Measurements from ENCODE around the gene KCNN3.

The KCNN3 gene

GRCh38 chr1:154772056-154772455 lies 98.0 kb downstream of the KCNN3 start (continued):
- TF ChIP-seq ZNF169 (tag by site-specific recombination; IDR thresholded peaks at IDR 0.05) (no peak), ZNF677 (tag by site-specific recombination; IDR thresholded peaks at IDR 0.05) (no peak), ZNF416 (tag by site-specific recombination; IDR thresholded peaks at IDR 0.05) (no peak), HOXC10 (CRISPR knock-in tag; IDR thresholded peaks at IDR 0.05) (no peak), ZNF530 (tag by site-specific recombination; IDR thresholded peaks at IDR 0.05; ENCODE audit: low read depth) (no peak), ZNF623 (tag by site-specific recombination; IDR thresholded peaks at IDR 0.05) (no peak), GLIS2 (tag by site-specific recombination; IDR thresholded peaks at IDR 0.05) (no peak), ZNF701 (tag by site-specific recombination; IDR thresholded peaks at IDR 0.05) (no peak)

DNA sequence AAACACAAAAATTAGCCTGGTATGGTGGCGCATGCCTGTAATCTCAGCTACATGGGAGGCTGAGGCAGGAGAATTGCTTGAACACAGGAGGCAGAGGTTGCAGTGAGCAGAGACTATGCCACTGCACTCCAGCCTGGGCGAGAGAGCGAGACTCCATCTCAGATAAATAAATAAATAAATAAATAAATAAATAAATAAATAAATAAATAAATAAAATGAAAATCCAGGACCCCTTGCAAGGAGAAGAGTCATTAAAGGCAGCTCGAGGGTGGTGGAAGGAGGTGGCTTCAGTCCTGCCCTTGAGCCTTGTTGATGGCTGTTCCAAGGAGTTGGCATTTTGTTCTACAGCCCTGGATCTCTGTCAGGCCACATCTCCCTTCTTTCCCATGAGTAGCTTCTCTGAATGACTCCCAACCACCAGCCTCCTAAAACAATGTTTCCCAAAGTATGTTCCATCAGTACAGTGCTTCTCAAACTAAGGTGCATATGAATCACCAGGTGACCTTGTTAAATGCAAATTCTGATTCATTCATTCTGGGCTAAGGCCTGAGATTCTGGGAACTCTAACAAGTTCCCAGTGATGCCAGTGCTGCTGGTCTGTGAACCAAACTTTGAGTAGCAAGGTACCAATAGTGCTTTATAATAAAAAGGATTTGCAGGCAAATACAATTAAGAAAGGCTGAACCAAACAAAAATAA lies 99.0 kb downstream of the KCNN3 start:
- POLR2A ChIA-PET, result no interaction called here
- TF ChIP-seq BCL6B (tag by site-specific recombination; IDR thresholded peaks at IDR 0.05) (no peak), BCL11A (tag by site-specific recombination; IDR thresholded peaks at IDR 0.05; ENCODE audit: low read depth) (no peak), FEZF1 (tag by site-specific recombination; IDR thresholded peaks at IDR 0.05) (no peak), ZNF391 (tag by site-specific recombination; IDR thresholded peaks at IDR 0.05; ENCODE audit: borderline replicate concordance, low read depth) (no peak), ZNF202 (tag by site-specific recombination; IDR thresholded peaks at IDR 0.05; ENCODE audit: borderline replicate concordance) (no peak; the same call in 1 of the 2 replicates), REST (tag by site-specific recombination; IDR thresholded peaks at IDR 0.05) (peak; percentile 78), ZFP37 (tag by site-specific recombination; IDR thresholded peaks at IDR 0.05) (0 out of 2 replicates have a peak, but pooled peaks have one; percentile 62), ZNF132 (tag by site-specific recombination; IDR thresholded peaks at IDR 0.05; ENCODE audit: borderline replicate concordance) (no peak), ZNF600 (tag by site-specific recombination; IDR thresholded peaks at IDR 0.05) (no peak), ZBTB17 (tag by site-specific recombination; IDR thresholded peaks at IDR 0.05) (no peak), OSR2 (tag by site-specific recombination; IDR thresholded peaks at IDR 0.05) (no peak), ZBTB7A (tag by site-specific recombination; IDR thresholded peaks at IDR 0.05; ENCODE audit: low read depth) (no peak), ZNF114 (tag by site-specific recombination; IDR thresholded peaks at IDR 0.05) (no peak), ZNF837 (tag by site-specific recombination; IDR thresholded peaks at IDR 0.05) (no peak), REPIN1 (tag by site-specific recombination; IDR thresholded peaks at IDR 0.05; ENCODE audit: low read depth) (no peak), ZSCAN4 (tag by site-specific recombination; IDR thresholded peaks at IDR 0.05) (no peak)
- TF ChIP-seq, protein P1, sequence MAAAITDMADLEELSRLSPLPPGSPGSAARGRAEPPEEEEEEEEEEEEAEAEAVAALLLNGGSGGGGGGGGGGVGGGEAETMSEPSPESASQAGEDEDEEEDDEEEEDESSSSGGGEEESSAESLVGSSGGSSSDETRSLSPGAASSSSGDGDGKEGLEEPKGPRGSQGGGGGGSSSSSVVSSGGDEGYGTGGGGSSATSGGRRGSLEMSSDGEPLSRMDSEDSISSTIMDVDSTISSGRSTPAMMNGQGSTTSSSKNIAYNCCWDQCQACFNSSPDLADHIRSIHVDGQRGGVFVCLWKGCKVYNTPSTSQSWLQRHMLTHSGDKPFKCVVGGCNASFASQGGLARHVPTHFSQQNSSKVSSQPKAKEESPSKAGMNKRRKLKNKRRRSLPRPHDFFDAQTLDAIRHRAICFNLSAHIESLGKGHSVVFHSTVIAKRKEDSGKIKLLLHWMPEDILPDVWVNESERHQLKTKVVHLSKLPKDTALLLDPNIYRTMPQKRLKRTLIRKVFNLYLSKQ (tag by site-specific recombination; IDR thresholded peaks at IDR 0.05; ENCODE audit: borderline replicate concordance), result no peak
- TF ChIP-seq, protein P2, sequence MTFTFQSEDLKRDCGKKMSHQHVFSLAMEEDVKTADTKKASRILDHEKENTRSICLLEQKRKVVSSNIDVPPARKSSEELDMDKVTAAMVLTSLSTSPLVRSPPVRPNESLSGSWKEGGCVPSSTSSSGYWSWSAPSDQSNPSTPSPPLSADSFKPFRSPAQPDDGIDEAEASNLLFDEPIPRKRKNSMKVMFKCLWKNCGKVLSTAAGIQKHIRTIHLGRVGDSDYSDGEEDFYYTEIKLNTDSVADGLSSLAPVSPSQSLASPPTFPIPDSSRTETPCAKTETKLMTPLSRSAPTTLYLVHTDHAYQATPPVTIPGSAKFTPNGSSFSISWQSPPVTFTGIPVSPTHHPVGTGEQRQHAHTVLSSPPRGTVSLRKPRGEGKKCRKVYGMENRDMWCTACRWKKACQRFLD (tag by site-specific recombination; IDR thresholded peaks at IDR 0.05), result no peak
- TF ChIP-seq, protein P3, sequence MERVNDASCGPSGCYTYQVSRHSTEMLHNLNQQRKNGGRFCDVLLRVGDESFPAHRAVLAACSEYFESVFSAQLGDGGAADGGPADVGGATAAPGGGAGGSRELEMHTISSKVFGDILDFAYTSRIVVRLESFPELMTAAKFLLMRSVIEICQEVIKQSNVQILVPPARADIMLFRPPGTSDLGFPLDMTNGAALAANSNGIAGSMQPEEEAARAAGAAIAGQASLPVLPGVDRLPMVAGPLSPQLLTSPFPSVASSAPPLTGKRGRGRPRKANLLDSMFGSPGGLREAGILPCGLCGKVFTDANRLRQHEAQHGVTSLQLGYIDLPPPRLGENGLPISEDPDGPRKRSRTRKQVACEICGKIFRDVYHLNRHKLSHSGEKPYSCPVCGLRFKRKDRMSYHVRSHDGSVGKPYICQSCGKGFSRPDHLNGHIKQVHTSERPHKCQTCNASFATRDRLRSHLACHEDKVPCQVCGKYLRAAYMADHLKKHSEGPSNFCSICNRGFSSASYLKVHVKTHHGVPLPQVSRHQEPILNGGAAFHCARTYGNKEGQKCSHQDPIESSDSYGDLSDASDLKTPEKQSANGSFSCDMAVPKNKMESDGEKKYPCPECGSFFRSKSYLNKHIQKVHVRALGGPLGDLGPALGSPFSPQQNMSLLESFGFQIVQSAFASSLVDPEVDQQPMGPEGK (tag by site-specific recombination; IDR thresholded peaks at IDR 0.05), result no peak

More for the DNA sequence above, 99.0 kb downstream of the KCNN3 start:
- no peaks in the 10 kb centered on the region for H3K9me3 ChIP-seq (ENCODE audit: control insufficient read depth, insufficient read depth, low read depth, low read length)
- CTCF ChIA-PET, result interaction anchor here (0.6 to 1.2 kb wide), 2 partner anchors 84 to 307 kb away, joined by 3 to 4 read pairs; no protein-coding TSS in a partner anchor
- peaks cover 5% of the 10 kb centered on the region for H3K4me1 ChIP-seq (ENCODE audit: control insufficient read depth, insufficient read depth, low read length)
- H3K4me3 ChIP-seq (ENCODE audit: low read depth, low read length), result no peak overlapping the region
- H3K36me3 ChIP-seq (ENCODE audit: control insufficient read depth in 2 of 2, insufficient read depth in 1 of 2, low read length in 2 of 2), result no peaks in the 10 kb centered on the region
- H3K27ac ChIP-seq (ENCODE audit: extremely low read depth, low read depth, low read length), result no peak overlapping the region
